Measurements from ENCODE around the gene TMEM167B. TPM values are rescaled to one million over a fixed set of nuclear protein-coding genes. Genes with fewer than 3 reads are reported as not detected.
A peak's percentile ranks its signal among the peaks of the same experiment; 100 is the strongest.
"Not testable (repeated sequence)": the region's sequence is repeated elsewhere in the genome, so short reads cannot be mapped to it uniquely, and the experiment has no call there.

The TMEM167B gene
- 10 to 100 TPM; 38.1 to 43.0 (median 41.3) TPM for polyA plus RNA-seq (ENCODE audit: insufficient read length in 4 of 4)

- DNase-seq (ENCODE audit: low read depth in 4 of 4, low spot score in 3 of 4): peak; percentile 82 to 89 (median 86)
Measured at GRCh38 chr1:109090196-109091077, at the start of gene TMEM167B. Gene TMEM167B, plus strand, starts transcription at chr1:109090764. Its CDS starts 109 bp downstream, at chr1:109090873.

DNA sequence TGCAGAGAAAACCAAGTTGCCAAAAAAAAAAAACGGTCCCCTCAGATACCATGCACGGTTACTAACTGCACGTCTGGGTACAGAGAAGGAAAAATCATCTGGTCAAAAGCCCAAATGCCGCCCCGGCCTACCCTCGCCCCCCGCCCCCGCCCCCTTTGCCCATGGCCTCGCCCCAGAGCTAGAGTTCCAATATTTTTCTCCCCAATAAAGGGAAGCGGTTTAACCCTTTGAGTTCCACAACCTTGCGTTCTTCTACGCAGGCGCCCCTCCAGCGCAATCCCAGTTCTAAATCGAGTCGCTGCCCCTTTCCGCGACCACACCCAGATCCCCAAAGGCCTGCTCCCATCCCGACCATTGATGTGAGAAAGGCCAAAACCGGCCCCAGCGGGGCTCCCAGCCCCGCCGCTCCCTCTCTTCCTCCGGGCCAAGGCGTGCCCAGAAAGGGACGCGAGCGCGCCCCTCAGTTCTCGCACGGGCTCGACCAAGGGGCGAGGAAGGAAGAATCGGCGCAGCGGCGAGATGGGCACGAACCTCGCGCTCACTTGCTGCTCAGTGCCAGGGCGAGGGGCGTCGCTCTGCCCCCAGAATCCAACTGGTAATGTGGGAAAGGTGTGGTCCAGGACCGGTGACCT is 49.5 kb upstream of the TMEM167B start:
- peak in 1 of 4 donors; percentile 1 for DNase-seq (ENCODE audit: low read depth in 4 of 4, low spot score in 3 of 4)

DNA sequence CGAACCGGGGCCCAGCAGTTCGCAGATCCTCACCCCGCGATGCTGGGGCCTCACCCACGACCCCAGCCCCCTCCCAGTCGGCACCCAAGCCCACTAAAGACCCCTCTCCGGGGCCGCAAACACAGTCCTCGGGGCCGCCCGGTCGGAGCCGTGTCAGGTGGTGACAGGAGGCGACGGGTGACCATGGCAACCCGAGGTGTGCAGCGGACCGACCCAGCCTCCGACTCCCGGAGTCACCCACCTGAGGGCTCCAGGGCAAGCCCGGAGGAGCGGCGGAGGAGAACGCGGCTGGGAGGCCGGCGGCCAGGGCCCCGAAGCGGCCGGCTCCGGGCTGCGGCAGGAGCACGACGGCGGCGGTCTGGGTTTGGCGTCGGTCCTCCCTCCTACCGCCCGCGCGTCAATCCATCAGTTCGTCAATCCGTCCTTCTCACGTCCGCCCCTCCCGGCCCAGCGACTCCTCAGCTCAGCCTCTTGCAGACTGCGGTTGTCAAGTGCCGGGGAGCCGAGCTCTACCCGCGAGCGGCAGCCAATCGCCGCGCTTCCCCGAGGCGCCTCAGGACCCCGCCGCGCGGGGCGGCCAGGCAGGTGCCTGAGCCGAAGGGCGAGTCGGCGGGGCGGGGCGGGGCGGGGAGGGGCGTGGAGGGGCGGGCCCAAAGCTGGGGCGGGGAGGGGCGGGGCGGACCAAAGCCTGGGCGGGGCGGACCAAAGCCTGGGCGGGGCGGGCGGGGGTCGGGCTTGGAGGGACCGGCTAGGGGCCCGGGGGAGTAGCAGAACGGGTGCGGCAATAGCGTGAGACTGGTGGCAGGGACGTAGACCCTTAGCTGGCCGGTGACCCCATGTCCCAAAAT is 48.7 kb upstream of the TMEM167B start, which contains the start of gene WDR47:
WDR47 (minus strand) TSS at position 482 of the 848 bp plus-strand sequence. CDS start 18,590 bp downstream, outside the sequence.
- peak; percentile 75 to 86 (median 79) for DNase-seq (ENCODE audit: low read depth in 4 of 4, low spot score in 3 of 4)

GRCh38 chr1:109045595-109045994 is 45.0 kb upstream of the TMEM167B start:
- DNase-seq (ENCODE audit: low read depth in 4 of 4, low spot score in 3 of 4): no peak

DNA sequence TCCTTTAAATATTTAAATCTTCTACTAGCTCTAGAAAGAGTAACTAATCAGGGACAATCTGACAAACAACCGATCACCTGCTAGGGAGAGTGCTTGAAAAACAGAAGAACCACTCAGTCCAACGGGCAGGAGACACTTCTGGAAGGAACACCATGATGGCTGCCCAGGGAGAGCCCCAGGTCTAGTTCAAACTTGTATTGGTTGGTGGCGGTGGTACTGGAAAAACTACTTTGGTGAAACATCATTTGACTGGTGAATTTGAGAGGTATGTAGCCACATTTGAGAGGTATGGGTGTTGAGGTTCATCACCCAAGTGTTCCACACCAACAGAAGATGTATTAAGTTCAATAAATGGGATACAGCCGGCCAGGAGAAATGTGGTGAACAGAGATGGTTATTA is 43.9 kb upstream of the TMEM167B start:
- DNase-seq (ENCODE audit: low read depth in 4 of 4, low spot score in 3 of 4): no peak

DNA sequence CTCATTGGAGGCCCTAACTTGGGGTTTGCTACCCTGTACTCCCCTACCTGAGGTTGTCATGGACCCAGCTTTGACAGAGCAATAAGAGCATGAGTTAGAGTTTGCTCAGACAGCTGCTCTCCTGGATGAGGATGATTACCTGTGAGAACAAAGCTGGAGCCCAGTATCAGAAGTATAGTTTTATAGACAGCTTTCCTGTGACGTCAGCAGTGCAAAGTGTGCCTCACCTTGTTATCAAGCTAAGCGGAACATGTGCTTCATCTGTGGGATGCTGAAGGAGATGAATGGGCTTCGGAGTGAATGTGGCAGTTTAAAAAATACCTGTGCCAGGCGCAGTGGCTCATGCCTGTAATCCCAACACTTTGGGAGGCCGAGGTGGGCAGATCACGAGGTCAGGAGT is 43.2 kb upstream of the TMEM167B start:
- no peak for DNase-seq (ENCODE audit: low read depth in 4 of 4, low spot score in 3 of 4)

- no peak for DNase-seq (ENCODE audit: low read depth in 4 of 4, low spot score in 3 of 4)
Measured at GRCh38 chr1:109048335-109048734, 42.2 kb upstream of the TMEM167B start.

DNA sequence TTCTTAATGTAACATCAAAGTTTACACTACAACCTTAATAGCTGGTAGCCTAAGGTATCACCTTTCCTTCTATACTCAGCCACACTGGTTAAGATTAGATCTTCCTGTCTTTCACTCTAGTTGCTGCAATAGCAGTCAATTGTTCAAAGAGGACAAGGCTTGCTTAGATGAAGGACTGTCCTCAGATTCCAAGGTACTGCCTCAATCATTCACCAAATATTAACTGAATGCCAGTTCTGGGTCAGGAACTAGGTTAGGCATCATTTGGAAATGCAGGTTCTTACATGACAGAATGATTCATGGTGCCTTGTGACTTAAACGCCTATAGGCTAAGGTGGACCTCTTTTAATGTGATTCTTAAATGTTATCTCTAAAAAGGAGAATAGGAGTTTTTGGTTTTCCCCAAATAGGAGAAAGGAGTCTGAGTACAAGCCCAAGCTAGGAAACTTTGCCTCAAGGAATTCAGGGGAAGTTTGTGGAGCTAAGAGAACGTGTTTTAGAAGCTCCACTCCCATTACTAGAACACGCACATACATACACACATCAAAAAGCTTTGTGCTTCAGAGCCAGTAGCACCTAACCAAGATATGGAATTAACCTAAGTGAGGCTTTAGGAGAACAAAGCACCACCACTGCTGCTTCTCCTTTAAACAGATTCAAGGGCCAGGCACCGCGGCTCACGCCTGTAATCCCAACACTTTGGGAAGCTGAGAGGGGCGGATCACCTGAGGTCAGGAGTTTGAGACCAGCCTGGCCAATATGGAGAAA is 40.2 kb upstream of the TMEM167B start:
- DNase-seq (ENCODE audit: low read depth in 4 of 4, low spot score in 3 of 4): no peak

DNA sequence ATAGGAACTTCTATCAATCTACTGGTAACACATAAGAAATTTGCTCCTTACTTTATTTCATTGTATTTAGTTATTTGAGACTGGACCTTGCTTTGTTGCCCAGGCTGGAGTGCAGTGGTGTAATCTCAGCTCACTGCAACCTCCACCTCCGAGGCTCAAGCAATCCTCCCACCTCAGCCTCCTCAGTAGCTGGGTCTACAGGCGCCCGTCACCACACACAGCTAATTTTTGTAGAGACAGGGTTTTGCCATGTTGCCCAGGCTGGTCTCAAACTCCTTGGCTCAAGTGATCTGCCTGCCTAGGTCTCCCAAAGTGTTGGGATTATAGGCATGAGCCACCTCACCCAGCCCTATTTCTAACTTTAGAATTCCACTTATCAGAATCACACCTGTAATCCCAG is 38.4 kb upstream of the TMEM167B start:
- not testable (repeated sequence) for DNase-seq (ENCODE audit: low read depth in 4 of 4, low spot score in 3 of 4)

DNA sequence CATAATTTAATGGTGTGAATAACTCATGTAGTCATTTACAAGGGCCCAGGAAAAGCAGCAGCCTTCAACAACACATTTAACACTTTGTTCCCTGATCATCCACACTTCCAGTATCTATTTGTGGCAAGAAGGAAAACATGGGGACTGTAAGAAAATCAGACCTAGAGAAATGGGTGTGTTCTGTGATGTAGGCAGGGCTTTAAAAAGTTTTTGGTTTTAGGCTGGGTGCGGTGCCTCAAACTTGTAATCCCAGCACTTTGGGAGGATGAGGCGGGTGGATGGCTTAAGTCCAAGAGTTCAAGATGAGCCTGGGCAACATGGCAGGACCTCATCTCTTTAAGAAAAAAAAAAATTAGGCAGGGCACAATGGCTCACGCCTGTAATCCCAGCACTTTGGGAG is 34.5 kb upstream of the TMEM167B start:
- DNase-seq (ENCODE audit: low read depth in 4 of 4, low spot score in 3 of 4): no peak

DNA sequence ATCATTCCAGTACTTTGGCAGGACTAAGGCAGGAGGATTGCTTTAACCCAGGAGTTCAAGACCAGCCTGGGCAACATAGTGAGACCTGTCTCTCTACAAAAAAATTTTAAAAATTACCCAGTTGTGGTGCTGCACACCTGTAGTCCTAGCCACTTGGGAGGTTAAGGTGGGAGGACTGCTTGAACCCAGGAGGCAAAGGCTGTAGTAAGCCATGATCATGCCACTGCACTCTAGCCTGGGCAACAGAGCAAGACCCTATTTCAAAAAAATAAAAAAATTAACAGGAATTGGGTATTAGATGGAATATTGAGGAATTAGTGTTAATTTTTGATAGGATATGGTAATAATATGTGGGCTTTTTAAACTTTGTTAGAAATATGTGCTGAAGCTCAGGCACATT is 31.5 kb upstream of the TMEM167B start:
- no peak for DNase-seq (ENCODE audit: low read depth in 4 of 4, low spot score in 3 of 4)

- no peak for DNase-seq (ENCODE audit: low read depth in 4 of 4, low spot score in 3 of 4)
Measured at GRCh38 chr1:109060707-109061106, 29.9 kb upstream of the TMEM167B start.

DNA sequence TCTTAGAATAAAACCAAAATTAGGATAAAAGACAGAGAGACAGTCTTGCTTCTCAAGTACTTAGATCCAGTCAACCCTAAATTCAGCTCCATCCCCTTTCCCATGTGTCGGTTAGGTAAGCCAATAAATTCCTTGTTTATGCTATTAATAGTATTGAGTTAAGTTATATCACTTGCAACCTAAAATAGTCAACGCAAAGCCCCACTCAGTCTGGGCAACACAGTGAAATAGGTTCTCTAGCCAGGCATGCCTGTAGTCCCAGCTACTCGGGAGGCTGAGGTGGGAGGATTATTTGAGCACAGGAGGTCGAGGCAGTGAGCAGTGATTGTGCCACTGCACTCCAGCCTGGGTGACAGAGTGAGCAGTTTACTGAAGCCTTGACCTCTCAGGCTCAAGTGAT is 29.4 kb upstream of the TMEM167B start:
- no peak for DNase-seq (ENCODE audit: low read depth in 4 of 4, low spot score in 3 of 4)

GRCh38 chr1:109065137-109065536 is 25.4 kb upstream of the TMEM167B start:
- DNase-seq (ENCODE audit: low read depth in 4 of 4, low spot score in 3 of 4): no peak

GRCh38 chr1:109067883-109068282 is 22.7 kb upstream of the TMEM167B start:
- no peak for DNase-seq (ENCODE audit: low read depth in 4 of 4, low spot score in 3 of 4)

- no peak for DNase-seq (ENCODE audit: low read depth in 4 of 4, low spot score in 3 of 4)
Measured at GRCh38 chr1:109069294-109069693, 21.3 kb upstream of the TMEM167B start.

DNA sequence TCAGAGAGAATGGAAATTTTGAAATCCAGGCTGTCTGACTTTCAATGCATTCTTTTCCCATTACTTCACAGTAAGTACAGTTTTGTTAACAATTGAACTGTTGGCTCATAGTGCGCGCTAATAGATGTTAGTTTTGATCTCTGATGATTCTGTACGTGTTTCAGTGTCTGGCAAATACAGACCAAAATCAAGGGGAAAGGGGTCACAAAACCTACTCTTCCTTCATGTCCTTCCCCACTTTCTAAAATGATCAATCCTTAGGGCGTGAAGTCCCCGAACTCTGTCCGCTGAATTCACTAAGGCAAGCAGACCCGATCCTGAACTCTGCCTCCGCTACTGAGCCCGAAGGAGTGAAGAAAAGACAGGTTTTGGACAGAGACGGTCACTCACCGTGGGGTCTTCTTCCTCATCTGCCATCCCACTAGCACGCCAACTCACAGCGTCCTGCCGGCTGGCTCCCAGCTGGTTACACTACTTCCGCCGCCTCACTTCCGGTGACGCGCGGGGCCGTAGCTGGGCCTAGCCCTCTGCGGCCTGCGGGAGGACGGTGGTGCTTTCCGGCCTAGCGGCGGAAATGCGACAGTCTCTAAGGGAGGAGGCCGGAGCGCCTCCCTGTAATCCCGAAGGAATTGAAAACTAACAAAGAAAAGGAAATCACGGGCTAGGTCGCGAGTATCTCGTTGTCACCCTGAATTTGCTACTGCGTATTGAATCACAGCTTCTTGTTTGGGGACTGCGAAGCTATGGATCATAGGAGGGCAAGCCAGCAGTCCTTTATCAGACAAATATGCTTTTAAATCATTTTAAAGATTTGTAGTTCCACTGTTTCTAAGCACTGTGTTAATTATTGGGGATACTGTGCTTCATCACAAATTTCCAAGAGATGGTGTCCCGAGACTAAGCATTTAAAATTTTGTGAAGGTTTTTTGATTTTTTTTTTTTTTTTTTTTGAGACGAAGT is 14.8 kb upstream of the TMEM167B start, which contains the start of gene TAF13:
TAF13 (minus strand) TSS at position 473 of the 960 bp plus-strand sequence; CDS start at position 417, 56 bp downstream.
- DNase-seq (ENCODE audit: low read depth in 4 of 4, low spot score in 3 of 4): peak; percentile 85 to 93 (median 89)

DNA sequence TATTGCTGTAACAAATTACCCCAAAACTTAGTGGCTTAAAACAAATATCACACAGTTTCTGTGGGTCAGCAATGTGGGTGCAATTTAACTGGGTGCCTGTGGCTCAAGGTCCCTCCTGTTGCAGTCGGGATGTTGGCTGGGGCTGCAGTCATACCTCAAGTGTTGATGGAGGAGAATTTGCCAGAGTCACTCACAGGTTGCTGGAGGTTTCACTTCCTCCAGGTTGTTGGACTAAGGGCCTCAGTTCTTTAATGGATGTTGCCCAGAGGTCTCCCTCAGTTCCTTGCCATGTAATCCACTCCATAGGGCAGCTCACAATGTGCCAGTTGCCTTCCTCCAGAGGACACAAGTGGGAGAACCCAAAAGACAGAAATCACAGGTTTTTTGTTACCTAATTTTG is 12.2 kb upstream of the TMEM167B start:
- DNase-seq (ENCODE audit: low read depth in 4 of 4, low spot score in 3 of 4): no peak

DNA sequence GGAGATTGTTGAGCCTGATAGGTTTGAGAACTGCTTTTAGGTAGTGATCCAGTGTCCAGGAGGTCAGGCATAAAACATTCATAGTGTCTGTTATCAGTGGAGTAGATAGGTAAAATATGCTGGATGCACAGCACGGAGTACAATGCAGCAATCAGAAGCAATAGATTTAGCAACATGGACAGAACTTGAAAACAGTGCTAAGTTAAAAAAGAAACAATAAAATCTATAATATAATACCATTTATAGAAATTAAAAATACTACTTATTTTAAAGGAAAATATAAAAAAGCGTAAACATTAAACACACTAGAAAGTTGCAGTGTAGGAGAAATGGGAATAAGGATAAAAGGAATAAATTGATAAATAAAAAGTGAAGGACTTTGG is 11.3 kb upstream of the TMEM167B start:
- no peak for DNase-seq (ENCODE audit: low read depth in 4 of 4, low spot score in 3 of 4)

All from right renal pelvis (tissue), 4 donors.